Right atrium auricular region (tissue), 2 donors: ENCODE results near the gene TFB1M. TPM values are rescaled to one million over a fixed set of nuclear protein-coding genes. Genes with fewer than 3 reads are reported as not detected.
A peak's percentile ranks its signal among the peaks of the same experiment; 100 is the strongest.

Experiments used
- DNase-seq: peaks from one replicate; pipeline ENCODE4 v3.0.0-alpha.2; 2019; ENCODE audit warnings: low spot score
- H3K27ac ChIP-seq, 2 donors: fragments of 200-600 bp; sonication (generic); 1 replicate in 1 of 2; 2 replicates in 1 of 2; pipeline ENCODE4 v1.5.1; 2016 to 2019
- H3K27me3 ChIP-seq, 2 donors: fragments of 200-600 bp; sonication (generic); one replicate each; pipeline versions ENCODE4 v1.5.1 to v1.6.0; 2017 to 2019
- H3K36me3 ChIP-seq: fragments of 200-600 bp; sonication (generic); one replicate; pipeline ENCODE4 v1.5.1; 2016
- H3K4me1 ChIP-seq, 2 donors: fragments of 200-600 bp; sonication (generic); one replicate each; pipeline versions ENCODE4 v1.5.1 to v1.6.0; 2017 to 2019
- H3K4me3 ChIP-seq, 2 donors: fragments of 200-600 bp; sonication (generic); 1 replicate in 1 of 2; 2 replicates in 1 of 2; pipeline ENCODE4 v1.5.1; 2017 to 2019; ENCODE audit warnings: mild to moderate bottlenecking in 1 of 2, moderate library complexity in 1 of 2
- H3K9me3 ChIP-seq, 2 donors: fragments of 200-600 bp; sonication (generic); one replicate each; pipeline ENCODE4 v1.5.1; 2019
- CTCF ChIP-seq, 2 donors: fragments of 200-600 bp; sonication (generic); IDR thresholded peaks; one replicate each; pipeline ENCODE4 v1.5.1; 2019; ENCODE audit warnings: antibody characterized with exemption in 2 of 2
- total RNA-seq, 2 donors: library from RNA; depleted of rRNA; stranded (reverse); fragments of >200 nt; gene quantifications; one replicate each; pipeline ENCODE4 v1.1.0, GENCODE V29; 2016

TFB1M gene
- total RNA-seq, 2 donors from 2014 or later = 10.7 to 11.1 TPM

- Histone ChIP-seq H3K4me1 (peaks cover 0 to 42% of the 10 kb centered on the region in 2 donors), H3K27ac (peak overlapping the region; percentile 38 to 68), H3K9me3 (no peaks in the 10 kb centered on the region), H3K27me3 (no peaks in the 10 kb centered on the region), H3K4me3 (no peak overlapping the region), H3K36me3 (no peaks in the 10 kb centered on the region)
- no peak for DNase-seq
- TF ChIP-seq CTCF (IDR thresholded peaks at IDR 0.05) = no peak
These were observed 38.3 kb downstream of the TFB1M start for GRCh38 chr6:155275808-155276480.

- Histone ChIP-seq H3K4me1 (peaks cover 0 to 42% of the 10 kb centered on the region in 2 donors), H3K9me3 (no peaks in the 10 kb centered on the region), H3K36me3 (no peaks in the 10 kb centered on the region), H3K27ac (peak overlapping the region; percentile 0 to 38), H3K27me3 (no peaks in the 10 kb centered on the region), H3K4me3 (no peak overlapping the region)
- DNase-seq = no peak
- TF ChIP-seq CTCF (IDR thresholded peaks at IDR 0.05) = no peak
These were observed 39.8 kb downstream of the TFB1M start for GRCh38 chr6:155274533-155274932.

- Histone ChIP-seq H3K27me3 (no peaks in the 10 kb centered on the region), H3K9me3 (no peaks in the 10 kb centered on the region), H3K4me1 (peaks cover 0 to 42% of the 10 kb centered on the region in 2 donors), H3K4me3 (no peak overlapping the region), H3K36me3 (no peaks in the 10 kb centered on the region), H3K27ac (peak overlapping the region; percentile 0 to 38)
- no peak for TF ChIP-seq CTCF (IDR thresholded peaks at IDR 0.05)
- DNase-seq = no peak
These were observed 40.2 kb downstream of the TFB1M start for GRCh38 chr6:155274106-155274505.

GRCh38 chr6:155273431-155273830, 40.9 kb downstream of the TFB1M start:
- H3K9me3 ChIP-seq = no peaks in the 10 kb centered on the region
- DNase-seq = no peak
- peaks cover 0 to 38% of the 10 kb centered on the region in 2 donors for H3K4me1 ChIP-seq

GRCh38 chr6:155272353-155273232, 41.7 kb downstream of the TFB1M start:
- Histone ChIP-seq H3K27ac (peak overlapping the region; percentile 34 to 68), H3K27me3 (no peaks in the 10 kb centered on the region), H3K36me3 (no peaks in the 10 kb centered on the region), H3K9me3 (no peaks in the 10 kb centered on the region), H3K4me1 (peaks cover 0 to 29% of the 10 kb centered on the region in 2 donors), H3K4me3 (no peak overlapping the region)
- no peak for DNase-seq
- no peak for TF ChIP-seq CTCF (IDR thresholded peaks at IDR 0.05)

More at GRCh38 chr6:155273431-155273830, 40.9 kb downstream of the TFB1M start:
- Histone ChIP-seq H3K27me3 (no peaks in the 10 kb centered on the region), H3K36me3 (no peaks in the 10 kb centered on the region), H3K27ac (peak overlapping the region; percentile 34 to 68), H3K4me3 (no peak overlapping the region)
- no peak for TF ChIP-seq CTCF (IDR thresholded peaks at IDR 0.05)
